NT2/D1 (cell line): ENCODE results near the gene RABL2B.

Experiments
- DNase-seq: peaks from one replicate; pipeline ENCODE4 v3.0.0-alpha.2; 2011; ENCODE audit warnings: low read depth, low spot score
- H3K27me3 ChIP-seq: 2 replicates; pipeline ENCODE4 v1.6.0; 2011; ENCODE audit warnings: mild to moderate bottlenecking; ENCODE audit not compliant: insufficient read length, insufficient read depth
- H3K36me3 ChIP-seq: 2 replicates; pipeline ENCODE4 v1.6.1; 2011; ENCODE audit warnings: mild to moderate bottlenecking, low read length, mixed read lengths; ENCODE audit not compliant: insufficient read depth, insufficient read length
- H3K4me1 ChIP-seq: 2 replicates; pipeline ENCODE4 v1.5.1; 2011; ENCODE audit not compliant: insufficient read depth, insufficient read length
- H3K4me3 ChIP-seq: 2 replicates; pipeline ENCODE4 v1.5.1; 2011; ENCODE audit warnings: low read depth; ENCODE audit not compliant: insufficient read length
- H3K9ac ChIP-seq: 2 replicates; pipeline ENCODE4 v1.6.0; 2011; ENCODE audit warnings: low read depth; ENCODE audit not compliant: insufficient read length
- H3K9me3 ChIP-seq: 2 replicates; pipeline ENCODE4 v1.5.1; 2011; ENCODE audit warnings: mild to moderate bottlenecking, low read length; ENCODE audit not compliant: insufficient read depth
- SUZ12 ChIP-seq: IDR thresholded peaks from 2 replicates; pipeline ENCODE4 v1.6.1; 2011; ENCODE audit not compliant: insufficient read length, insufficient read depth; ENCODE audit errors: extremely low read depth
- YY1 ChIP-seq: IDR thresholded peaks from 2 replicates; pipeline ENCODE4 v1.6.1; 2011; ENCODE audit not compliant: insufficient read length, insufficient read depth
- ZNF274 ChIP-seq: IDR thresholded peaks from 2 replicates; pipeline ENCODE4 v1.6.1; 2011; ENCODE audit warnings: mild to moderate bottlenecking, low read depth, low read length

RABL2B gene

GRCh38 chr22:50738649-50739227 is 44.7 kb downstream of the RABL2B start:
- Histone ChIP-seq H3K36me3 (no peaks in the 10 kb centered on the region), H3K4me1 (no peaks in the 10 kb centered on the region), H3K9me3 (no peaks in the 10 kb centered on the region), H3K27me3 (peaks cover 3% of the 10 kb centered on the region), H3K4me3 (no peak overlapping the region), H3K9ac (no peak overlapping the region)
- no peak for DNase-seq
- TF ChIP-seq ZNF274 (no peak), SUZ12 (no peak), YY1 (no peak)

- Histone ChIP-seq H3K9ac (no peak within 1 kb of the TSS), H3K27me3 (peaks cover 3% of the 10 kb centered on the region), H3K36me3 (no peaks in the 10 kb centered on the region), H3K9me3 (no peaks in the 10 kb centered on the region), H3K4me1 (no peaks in the 10 kb centered on the region), H3K4me3 (no peak within 1 kb of the TSS)
- no peak for TF ChIP-seq SUZ12
- no peak for TF ChIP-seq ZNF274
- TF ChIP-seq YY1, result no peak
- DNase-seq, result no peak
Observed at GRCh38 chr22:50737728-50738648, 45.4 kb downstream of the RABL2B start, which contains the start of gene ACR. Gene ACR (plus strand): TSS chr22:50738204. CDS start chr22:50738236, 32 bp downstream.

GRCh38 chr22:50735739-50736030 is 47.8 kb downstream of the RABL2B start:
- no peak for DNase-seq
- H3K9ac ChIP-seq, result no peak overlapping the region
- H3K36me3 ChIP-seq, result no peaks in the 10 kb centered on the region
- TF ChIP-seq ZNF274, result no peak
- no peak for TF ChIP-seq SUZ12
- no peak for TF ChIP-seq YY1
- no peaks in the 10 kb centered on the region for H3K9me3 ChIP-seq
- peaks cover 3% of the 10 kb centered on the region for H3K27me3 ChIP-seq
- H3K4me3 ChIP-seq, result no peak overlapping the region
- H3K4me1 ChIP-seq, result peaks cover 3% of the 10 kb centered on the region

- no peak for TF ChIP-seq YY1
- no peak for TF ChIP-seq SUZ12
- no peak for TF ChIP-seq ZNF274
- Histone ChIP-seq H3K4me3 (no peak overlapping the region), H3K36me3 (no peaks in the 10 kb centered on the region), H3K4me1 (peaks cover 3% of the 10 kb centered on the region), H3K9ac (no peak overlapping the region), H3K27me3 (peaks cover 3% of the 10 kb centered on the region), H3K9me3 (no peaks in the 10 kb centered on the region)
- no peak for DNase-seq
Observed at GRCh38 chr22:50734986-50735738, 48.3 kb downstream of the RABL2B start.

GRCh38 chr22:50734343-50734771 is 49.1 kb downstream of the RABL2B start:
- DNase-seq, result no peak
- TF ChIP-seq YY1 (no peak), ZNF274 (no peak), SUZ12 (no peak)
- peaks cover 3% of the 10 kb centered on the region for H3K4me1 ChIP-seq
- H3K4me3 ChIP-seq, result no peak overlapping the region
- H3K36me3 ChIP-seq, result no peaks in the 10 kb centered on the region
- H3K9me3 ChIP-seq, result no peaks in the 10 kb centered on the region
- H3K27me3 ChIP-seq, result no peaks in the 10 kb centered on the region
- no peak overlapping the region for H3K9ac ChIP-seq

- Histone ChIP-seq H3K27me3 (no peaks in the 10 kb centered on the region), H3K4me3 (no peak overlapping the region), H3K9ac (peak overlapping the region; percentile 1), H3K4me1 (peaks cover 3% of the 10 kb centered on the region), H3K36me3 (no peaks in the 10 kb centered on the region), H3K9me3 (no peaks in the 10 kb centered on the region)
- no peak for DNase-seq
- TF ChIP-seq SUZ12, result no peak
- TF ChIP-seq YY1, result no peak
- TF ChIP-seq ZNF274, result no peak
Observed at GRCh38 chr22:50733521-50734342, 49.7 kb downstream of the RABL2B start.
